HEK293 (cell line): ENCODE data around the gene GCA.
A peak's percentile ranks its signal among the peaks of the same experiment; 100 is the strongest.

ENCODE experiments used
- CTCF ChIP-seq: fragments of 450-650 bp; formaldehyde crosslinking; IDR thresholded peaks from 2 replicates; pipeline ENCODE4 v1.5.1; 2016; ENCODE audit warnings: missing biosample characterization, missing genetic modification characterization
- FEZF1 ChIP-seq: fragments of 450-650 bp; formaldehyde crosslinking; IDR thresholded peaks from 2 replicates; pipeline ENCODE4 v1.5.1; 2016; ENCODE audit warnings: missing biosample characterization, missing genetic modification characterization
- HOXA7 ChIP-seq: sonication (generic); formaldehyde crosslinking; IDR thresholded peaks from 2 replicates; pipeline ENCODE4 v1.8.1; 2022; ENCODE audit warnings: missing genetic modification reagents, borderline replicate concordance
- KLF1 ChIP-seq: fragments of 450-650 bp; formaldehyde crosslinking; IDR thresholded peaks from 2 replicates; pipeline ENCODE4 v1.5.1; 2016; ENCODE audit warnings: missing biosample characterization, missing genetic modification characterization
- SCRT1 ChIP-seq: fragments of 450-650 bp; formaldehyde crosslinking; IDR thresholded peaks from 2 replicates; pipeline ENCODE4 v1.5.1; 2016; ENCODE audit warnings: missing biosample characterization, missing genetic modification characterization, borderline replicate concordance
- ZBTB1 ChIP-seq: fragments of 450-650 bp; formaldehyde crosslinking; IDR thresholded peaks from 2 replicates; pipeline ENCODE4 v1.5.1; 2016; ENCODE audit warnings: missing biosample characterization, missing genetic modification characterization
- ZFP37 ChIP-seq: fragments of 450-650 bp; formaldehyde crosslinking; IDR thresholded peaks from 2 replicates; pipeline ENCODE4 v1.5.1; 2016; ENCODE audit warnings: missing biosample characterization, missing genetic modification characterization
- ZNF274 ChIP-seq, 2 experiments: fragments of 200-500 bp in 1 of 2; fragments of 450-650 bp in 1 of 2; sonication (Bioruptor generic) in 1 of 2; formaldehyde crosslinking in 1 of 2; IDR thresholded peaks; 2 replicates each; pipeline versions ENCODE4 v1.5.1 to v1.6.1; 2014 to 2016; ENCODE audit warnings: borderline replicate concordance in 1 of 2, inconsistent platforms in 1 of 2, low read length in 1 of 2, missing biosample characterization in 1 of 2, missing genetic modification characterization in 1 of 2
- ZNF423 ChIP-seq: fragments of 450-650 bp; formaldehyde crosslinking; IDR thresholded peaks from 2 replicates; pipeline ENCODE4 v1.5.1; 2016; ENCODE audit warnings: missing biosample characterization, missing genetic modification characterization
- ZNF518A ChIP-seq: fragments of 450-650 bp; formaldehyde crosslinking; conservative IDR thresholded peaks from 2 replicates; pipeline ENCODE4 v1.5.1; 2016; ENCODE audit warnings: low read depth, missing biosample characterization, missing genetic modification characterization

DNA sequence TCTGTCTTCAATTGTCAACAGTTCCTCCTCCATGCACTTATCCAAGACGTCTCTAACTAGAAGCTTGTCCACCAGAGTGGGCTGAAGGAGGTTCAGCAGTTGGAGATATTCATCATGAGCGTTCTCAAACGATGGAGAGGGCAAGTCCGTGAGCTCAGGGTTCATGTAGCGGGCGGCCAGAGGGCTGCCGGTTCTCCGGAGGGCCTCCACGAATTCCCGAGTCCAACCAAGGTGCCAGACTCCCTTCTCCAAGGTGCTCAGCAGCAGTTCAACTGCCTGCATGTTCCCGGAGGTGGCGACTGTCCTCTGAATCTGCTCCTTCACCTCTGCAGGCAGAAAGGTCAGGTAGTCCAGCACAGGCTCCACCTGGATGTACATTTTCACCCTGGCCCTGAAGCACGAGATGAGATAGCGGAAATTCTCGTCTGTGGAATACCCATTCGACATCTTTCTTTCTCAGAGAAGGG, 26.0 kb upstream of the GCA start:
- TF ChIP-seq CTCF, result 0 out of 2 replicates have a peak, but pooled peaks have one; percentile 17
- TF ChIP-seq ZNF274 (IDR thresholded peaks at IDR 0.05; ENCODE audit: low read length), result no peak
- no peak for TF ChIP-seq ZNF274 (tag by site-specific recombination; IDR thresholded peaks at IDR 0.05; ENCODE audit: borderline replicate concordance)
- no peak for TF ChIP-seq ZBTB1
- TF ChIP-seq ZNF423 (tag by site-specific recombination), result no peak
- TF ChIP-seq ZNF518A, result no peak
- no peak for TF ChIP-seq KLF1
- no peak for TF ChIP-seq SCRT1 (tag by site-specific recombination)
- no peak for TF ChIP-seq FEZF1 (tag by site-specific recombination)
- TF ChIP-seq HOXA7 (CRISPR knock-in tag), result no peak
- no peak for TF ChIP-seq ZFP37 (tag by site-specific recombination)
